GM23248 (cell line): Measurements from ENCODE around the gene GPR176. TPM values are rescaled to one million over a fixed set of nuclear protein-coding genes. Genes with fewer than 3 reads are reported as not detected.

Experiments
- DNase-seq: peaks from one replicate; pipeline ENCODE4 v3.0.0-alpha.2; 2015
- H2AFZ ChIP-seq: fragments of 200-600 bp; sonication (generic); 2 replicates; pipeline ENCODE4 v1.6.1; 2016; ENCODE audit warnings: antibody characterized with exemption
- H3F3A ChIP-seq: fragments of 200-600 bp; sonication (generic); 2 replicates; pipeline ENCODE4 v1.6.1; 2016; ENCODE audit warnings: mild to moderate bottlenecking, antibody characterized with exemption, mixed run types; ENCODE audit not compliant: insufficient read depth
- H3K27ac ChIP-seq: fragments of 200-600 bp; sonication (generic); 2 replicates; pipeline ENCODE4 v1.5.1; 2016; ENCODE audit warnings: mild to moderate bottlenecking
- H3K27me3 ChIP-seq: fragments of 200-600 bp; sonication (generic); replicated peaks from 2 replicates; pipeline ENCODE4 v1.6.1; 2016; ENCODE audit warnings: mild to moderate bottlenecking; ENCODE audit not compliant: insufficient read depth
- H3K36me3 ChIP-seq: fragments of 200-600 bp; sonication (generic); 2 replicates; pipeline ENCODE4 v1.6.1; 2016; ENCODE audit warnings: low read depth, mild to moderate bottlenecking
- H3K4me1 ChIP-seq: fragments of 200-600 bp; sonication (generic); 2 replicates; pipeline ENCODE4 v1.6.1; 2016; ENCODE audit warnings: mild to moderate bottlenecking; ENCODE audit not compliant: insufficient read depth
- H3K4me2 ChIP-seq: fragments of 200-600 bp; sonication (generic); one replicate; pipeline ENCODE4 v1.6.1; 2016; ENCODE audit warnings: mild to moderate bottlenecking; ENCODE audit not compliant: unreplicated experiment
- H3K4me3 ChIP-seq: fragments of 200-600 bp; sonication (generic); 2 replicates; pipeline ENCODE4 v1.5.1; 2016; ENCODE audit warnings: mild to moderate bottlenecking
- H3K79me2 ChIP-seq: fragments of 200-600 bp; sonication (generic); 2 replicates; pipeline ENCODE4 v1.6.1; 2016; ENCODE audit warnings: mild to moderate bottlenecking; ENCODE audit not compliant: insufficient read depth
- H3K9ac ChIP-seq: fragments of 200-600 bp; sonication (generic); 2 replicates; pipeline ENCODE4 v1.6.1; 2016; ENCODE audit warnings: mild to moderate bottlenecking
- H3K9me2 ChIP-seq: fragments of 200-600 bp; sonication (generic); 2 replicates; pipeline ENCODE4 v1.6.1; 2016; ENCODE audit warnings: mixed run types, mild to moderate bottlenecking, moderate library complexity; ENCODE audit not compliant: insufficient read depth
- H3K9me3 ChIP-seq: fragments of 200-600 bp; sonication (generic); one replicate; pipeline ENCODE4 v1.6.1; 2017; ENCODE audit warnings: low read depth
- H4K20me1 ChIP-seq: fragments of 200-600 bp; sonication (generic); 2 replicates; pipeline ENCODE4 v1.6.0; 2016; ENCODE audit not compliant: insufficient read depth
- EZH2 ChIP-seq: fragments of 200-600 bp; sonication (generic); IDR thresholded peaks from 2 replicates; pipeline ENCODE4 v1.6.1; 2018; ENCODE audit warnings: antibody characterized with exemption, mild to moderate bottlenecking; ENCODE audit not compliant: insufficient read depth, poor library complexity, severe bottlenecking
- EZH2phosphoT487 ChIP-seq: fragments of 200-600 bp; sonication (generic); IDR thresholded peaks from 2 replicates; pipeline ENCODE4 v1.6.1; 2018; ENCODE audit warnings: antibody characterized with exemption, moderate library complexity, mild to moderate bottlenecking, low read depth; ENCODE audit not compliant: insufficient read depth
- WGBS, 2 experiments: methylation state at CpG; one replicate each; pipeline ENCODE4 v1.1.6; 2015 to 2017; ENCODE audit warnings: low lambda C conversion rate in 2 of 2, low coverage in 1 of 2; ENCODE audit errors: missing lambda C conversion rate in 2 of 2; 5-methylcytosine and 5-hydroxymethylcytosine counted together
- in situ Hi-C: fragments of 300-500 bp; cut with MboI; formaldehyde crosslinking; loops from 2 replicates; pipeline ENCODE4 v1.15.0; 2020
- polyA plus RNA-seq: library from polyadenylated mRNA; unstranded; fragments of >200 nt; fragmentation: Nextera tagmentation; extraction: Ambion mirVana; gene quantifications from 2 replicates; pipeline ENCODE4 v1.2.1, GENCODE V29; 2016
- total RNA-seq: library from RNA; depleted of rRNA; stranded (reverse); fragments of >200 nt; shearing (Covaris generic); gene quantifications from 2 replicates; pipeline ENCODE4 v1.2.3, GENCODE V29; 2014

GPR176 gene
- total and polyA plus RNA-seq, 2 experiments from 2014 or later: 161 to 254 TPM

DNA sequence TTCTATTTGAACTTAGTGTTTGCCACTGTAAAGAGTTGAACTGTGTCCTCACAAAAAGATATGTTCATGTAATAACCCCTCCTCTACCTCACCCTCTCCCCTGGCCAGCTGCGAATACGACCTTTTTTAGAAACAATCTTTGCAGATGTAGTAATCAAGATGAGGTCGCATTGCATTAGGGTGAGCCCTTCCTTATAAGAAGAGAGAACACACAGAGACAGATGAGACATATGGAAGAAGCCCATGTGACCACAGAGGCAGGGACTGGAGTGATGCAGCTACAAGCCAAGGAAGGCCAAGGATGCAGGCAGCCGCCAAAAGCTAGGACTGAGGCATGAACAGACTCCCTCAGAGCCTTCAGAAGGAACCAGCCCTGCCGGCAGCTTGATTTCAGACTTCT lies 27.6 kb downstream of the GPR176 start:
- H3K4me3 ChIP-seq: no peak overlapping the region

GRCh38 chr15:39890621-39891020 lies 29.4 kb downstream of the GPR176 start:
- peaks cover 20% of the 10 kb centered on the region for H3F3A ChIP-seq
- H3K79me2 ChIP-seq: peaks cover 79% of the 10 kb centered on the region
- no peak overlapping the region for H2AFZ ChIP-seq
- no peaks in the 10 kb centered on the region for H4K20me1 ChIP-seq
- no peak overlapping the region for H3K27ac ChIP-seq
- no peaks in the 10 kb centered on the region for H3K27me3 ChIP-seq
- TF ChIP-seq EZH2phosphoT487 (no peak), EZH2 (no peak)
- peaks cover 30% of the 10 kb centered on the region for H3K4me1 ChIP-seq
- H3K4me3 ChIP-seq: no peak overlapping the region
- no peaks in the 10 kb centered on the region for H3K9me2 ChIP-seq
- in situ Hi-C loops: no loop called here
- H3K4me2 ChIP-seq: no peak overlapping the region
- H3K36me3 ChIP-seq: no peaks in the 10 kb centered on the region; the same call in 1 of the 2 replicates
- DNase-seq: no peak
- H3K9ac ChIP-seq: no peak overlapping the region
- no peaks in the 10 kb centered on the region for H3K9me3 ChIP-seq

More for the DNA sequence above, 27.6 kb downstream of the GPR176 start:
- H3K9me2 ChIP-seq: no peaks in the 10 kb centered on the region
- H3K79me2 ChIP-seq: peaks cover 79% of the 10 kb centered on the region
- H3K9me3 ChIP-seq: no peaks in the 10 kb centered on the region
- H3K27ac ChIP-seq: no peak overlapping the region
- H3K9ac ChIP-seq: no peak overlapping the region
- peaks cover 8% of the 10 kb centered on the region for H4K20me1 ChIP-seq
- TF ChIP-seq EZH2phosphoT487 (no peak), EZH2 (no peak)
- H3K4me2 ChIP-seq: no peak overlapping the region
- no peak for DNase-seq
- peaks cover 30% of the 10 kb centered on the region for H3K4me1 ChIP-seq
- in situ Hi-C loops: no loop called here
- WGBS, 2 experiments: 93 to 96% methylated on average over 5 of the region's 5 CpGs
- no peaks in the 10 kb centered on the region for H3K36me3 ChIP-seq
- H3K27me3 ChIP-seq: no peaks in the 10 kb centered on the region
- H2AFZ ChIP-seq: no peak overlapping the region
- peaks cover 24% of the 10 kb centered on the region for H3F3A ChIP-seq

DNA sequence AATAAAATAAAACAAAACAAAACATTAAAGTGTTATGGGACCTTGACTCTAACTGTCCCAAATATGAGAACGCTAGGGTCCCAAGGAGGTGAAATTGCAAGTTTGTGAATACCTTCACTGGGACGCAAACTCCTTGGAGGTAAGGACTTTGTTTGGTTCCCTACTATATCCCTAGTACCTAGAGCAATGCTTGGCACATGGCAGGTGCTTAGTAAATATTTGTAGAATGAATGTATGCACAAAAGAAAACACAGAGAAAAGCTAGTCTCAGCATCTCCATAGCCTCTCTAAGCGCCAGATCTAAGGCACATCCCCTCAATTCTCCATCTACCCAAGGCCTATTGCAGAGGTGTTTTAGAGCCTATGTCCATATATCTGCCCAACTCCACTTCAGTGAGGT lies 30.5 kb downstream of the GPR176 start:
- Histone ChIP-seq H3K9me2 (no peaks in the 10 kb centered on the region), H3K4me3 (no peak overlapping the region), H3K4me2 (no peak overlapping the region), H2AFZ (no peak overlapping the region), H3F3A (peaks cover 22% of the 10 kb centered on the region), H3K27ac (no peak overlapping the region), H3K27me3 (no peaks in the 10 kb centered on the region), H3K4me1 (peaks cover 36% of the 10 kb centered on the region), H3K9me3 (no peaks in the 10 kb centered on the region), H4K20me1 (no peaks in the 10 kb centered on the region; the same call in 1 of the 2 replicates), H3K36me3 (no peaks in the 10 kb centered on the region; the same call in 1 of the 2 replicates), H3K9ac (no peak overlapping the region), H3K79me2 (peaks cover 84% of the 10 kb centered on the region)
- DNase-seq: no peak
- TF ChIP-seq EZH2phosphoT487: no peak
- TF ChIP-seq EZH2: no peak
- WGBS, 2 experiments: 98% methylated on average over 3 of the region's 3 CpGs
- in situ Hi-C loops: no loop called here

DNA sequence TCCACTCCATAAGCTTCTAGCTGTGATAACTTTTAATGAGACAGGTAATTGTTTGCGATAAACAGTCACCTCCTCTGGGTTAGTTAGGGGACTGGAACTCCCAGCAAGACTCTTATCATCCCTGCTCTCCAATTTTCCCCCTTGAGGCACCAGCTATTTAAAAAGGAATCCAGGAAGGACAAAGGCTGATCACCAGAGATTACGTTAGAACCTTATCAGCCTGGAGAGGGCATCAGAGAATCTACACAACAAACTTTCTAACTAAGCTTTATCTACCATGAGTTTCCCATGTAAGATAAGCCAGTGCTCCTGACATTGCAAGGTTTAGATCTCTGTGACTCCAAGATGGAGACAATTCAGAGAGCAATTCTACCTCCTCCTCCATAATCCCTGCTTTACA lies 31.3 kb downstream of the GPR176 start:
- H3K79me2 ChIP-seq: peaks cover 92% of the 10 kb centered on the region
- in situ Hi-C loops: no loop called here

GRCh38 chr15:39888243-39888642 lies 31.8 kb downstream of the GPR176 start:
- H3K4me2 ChIP-seq: no peak overlapping the region
- no peaks in the 10 kb centered on the region; the same call in 1 of the 2 replicates for H3K36me3 ChIP-seq
- no peaks in the 10 kb centered on the region; the same call in 1 of the 2 replicates for H4K20me1 ChIP-seq
- H3K4me3 ChIP-seq: no peak overlapping the region
- no peaks in the 10 kb centered on the region for H3K9me2 ChIP-seq
- no peak for DNase-seq
- H3K27ac ChIP-seq: peak overlapping the region; percentile 5; the same call in 1 of the 2 replicates
- peaks cover 22% of the 10 kb centered on the region for H3F3A ChIP-seq
- 100% methylated on average over 1 of the region's 1 CpG for WGBS, 2 experiments
- no peaks in the 10 kb centered on the region for H3K9me3 ChIP-seq
- H3K79me2 ChIP-seq: peaks cover 98% of the 10 kb centered on the region
- in situ Hi-C loops: no loop called here
- TF ChIP-seq EZH2phosphoT487 (no peak), EZH2 (no peak)
- H3K27me3 ChIP-seq: no peaks in the 10 kb centered on the region
- peaks cover 45% of the 10 kb centered on the region for H3K4me1 ChIP-seq
- no peak overlapping the region for H2AFZ ChIP-seq
- no peak overlapping the region for H3K9ac ChIP-seq

More for the DNA sequence above, 31.3 kb downstream of the GPR176 start:
- DNase-seq: no peak
- H3K4me2 ChIP-seq: no peak overlapping the region
- H3K9me3 ChIP-seq: no peaks in the 10 kb centered on the region
- WGBS, 2 experiments: 91 to 98% methylated on average over 2 of the region's 2 CpGs
- no peak overlapping the region for H3K4me3 ChIP-seq
- H3K27me3 ChIP-seq: no peaks in the 10 kb centered on the region
- H3K36me3 ChIP-seq: no peaks in the 10 kb centered on the region; the same call in 1 of the 2 replicates
- no peak for TF ChIP-seq EZH2
- TF ChIP-seq EZH2phosphoT487: no peak
- no peaks in the 10 kb centered on the region for H3K9me2 ChIP-seq
- no peak overlapping the region for H3K9ac ChIP-seq
- no peak overlapping the region for H3K27ac ChIP-seq
- H2AFZ ChIP-seq: no peak overlapping the region
- peaks cover 22% of the 10 kb centered on the region for H3F3A ChIP-seq
- H4K20me1 ChIP-seq: no peaks in the 10 kb centered on the region; the same call in 1 of the 2 replicates
- peaks cover 44% of the 10 kb centered on the region for H3K4me1 ChIP-seq
